Esophagus muscularis mucosa (tissue), 4 donors: Measurements from ENCODE around the gene RAF1.

Experiments
- CTCF ChIP-seq, 3 experiments: fragments of 200-600 bp in 2 of 3; fragments of 450-650 bp in 1 of 3; sonication (generic) in 2 of 3; IDR thresholded peaks; one replicate each; pipeline ENCODE4 v1.5.1; 2017 to 2019; ENCODE audit warnings: antibody characterized with exemption in 3 of 3, mild to moderate bottlenecking in 2 of 3, moderate library complexity in 1 of 3
- EP300 ChIP-seq: sonication (generic); formaldehyde crosslinking; IDR thresholded peaks from one replicate; pipeline ENCODE4 v1.6.1; 2017; ENCODE audit warnings: antibody characterized with exemption
- POLR2A ChIP-seq: fragments of 450-650 bp; IDR thresholded peaks from one replicate; pipeline ENCODE4 v1.6.1; 2017; ENCODE audit warnings: antibody characterized with exemption, moderate library complexity, mild to moderate bottlenecking, low read depth

GRCh38 chr3:12671120-12671450, 7.2 kb upstream of the RAF1 start:
- TF ChIP-seq CTCF (IDR thresholded peaks at IDR 0.05) (no peak), POLR2A (no peak), EP300 (no peak)
